ENCODE results near the gene ALKBH2. TPM values are rescaled to one million over a fixed set of nuclear protein-coding genes. Genes with fewer than 3 reads are reported as not detected.
A peak's percentile ranks its signal among the peaks of the same experiment; 100 is the strongest.

Gene ALKBH2
- total and polyA plus RNA-seq, 2 of the 8 experiments (the other 6 are each of a cell fraction or from before 2014, with no cell fraction given), result 19.1 to 22.5 TPM

- TF ChIP-seq ATF2 (IDR thresholded peaks at IDR 0.05; ENCODE audit: low read length), result no peak; the same call in 1 of the 2 replicates
- peak; percentile 83 for TF ChIP-seq BRCA1 (IDR thresholded peaks at IDR 0.05; ENCODE audit: low read depth, low read length)
- no peak for TF ChIP-seq EZH2 (IDR thresholded peaks at IDR 0.05; ENCODE audit: low read depth, low read length, severe bottlenecking)
- TF ChIP-seq YY1 (IDR thresholded peaks at IDR 0.05; ENCODE audit: low read depth, low read length), result 0 out of 2 replicates have a peak, but pooled peaks have one; percentile 45
- no peak for TF ChIP-seq CHD7 (IDR thresholded peaks at IDR 0.05; ENCODE audit: insufficient replicate concordance, low read length)
- TF ChIP-seq POU5F1 (IDR thresholded peaks at IDR 0.05; ENCODE audit: low read depth, low read length), result no peak
- TF ChIP-seq RAD21 (IDR thresholded peaks at IDR 0.05 in 1 of 2, conservative IDR thresholded peaks at IDR 0.05 in 1 of 2; ENCODE audit: low read depth in 2 of 2, low read length in 2 of 2), result peak; percentile 96 to 97
These were observed at the start of gene ALKBH2 (continued) for GRCh38 chr12:109093022-109093918.

Data from H1 (cell line).